NT2/D1 (cell line): Measurements from ENCODE around the gene ARHGEF16.

Source experiments
- DNase-seq: peaks from one replicate; pipeline ENCODE4 v3.0.0-alpha.2; 2011; ENCODE audit warnings: low read depth, low spot score
- H3K27me3 ChIP-seq: 2 replicates; pipeline ENCODE4 v1.6.0; 2011; ENCODE audit warnings: mild to moderate bottlenecking; ENCODE audit not compliant: insufficient read length, insufficient read depth
- H3K36me3 ChIP-seq: 2 replicates; pipeline ENCODE4 v1.6.1; 2011; ENCODE audit warnings: mild to moderate bottlenecking, low read length, mixed read lengths; ENCODE audit not compliant: insufficient read depth, insufficient read length
- H3K4me1 ChIP-seq: 2 replicates; pipeline ENCODE4 v1.5.1; 2011; ENCODE audit not compliant: insufficient read depth, insufficient read length
- H3K4me3 ChIP-seq: 2 replicates; pipeline ENCODE4 v1.5.1; 2011; ENCODE audit warnings: low read depth; ENCODE audit not compliant: insufficient read length
- H3K9ac ChIP-seq: 2 replicates; pipeline ENCODE4 v1.6.0; 2011; ENCODE audit warnings: low read depth; ENCODE audit not compliant: insufficient read length
- H3K9me3 ChIP-seq: 2 replicates; pipeline ENCODE4 v1.5.1; 2011; ENCODE audit warnings: mild to moderate bottlenecking, low read length; ENCODE audit not compliant: insufficient read depth
- SUZ12 ChIP-seq: IDR thresholded peaks from 2 replicates; pipeline ENCODE4 v1.6.1; 2011; ENCODE audit not compliant: insufficient read length, insufficient read depth; ENCODE audit errors: extremely low read depth
- YY1 ChIP-seq: IDR thresholded peaks from 2 replicates; pipeline ENCODE4 v1.6.1; 2011; ENCODE audit not compliant: insufficient read length, insufficient read depth
- ZNF274 ChIP-seq: IDR thresholded peaks from 2 replicates; pipeline ENCODE4 v1.6.1; 2011; ENCODE audit warnings: mild to moderate bottlenecking, low read depth, low read length

Gene ARHGEF16

GRCh38 chr1:3509721-3510120 lies 55.3 kb downstream of the ARHGEF16 start:
- Histone ChIP-seq H3K36me3 (peaks cover 3% of the 10 kb centered on the region), H3K9me3 (no peaks in the 10 kb centered on the region), H3K9ac (no peak overlapping the region), H3K4me3 (no peak overlapping the region), H3K27me3 (no peaks in the 10 kb centered on the region), H3K4me1 (no peaks in the 10 kb centered on the region)
- TF ChIP-seq ZNF274 (no peak), SUZ12 (no peak), YY1 (no peak)
- no peak for DNase-seq

GRCh38 chr1:3510136-3510955 lies 55.9 kb downstream of the ARHGEF16 start:
- Histone ChIP-seq H3K4me3 (no peak overlapping the region), H3K27me3 (no peaks in the 10 kb centered on the region), H3K9ac (no peak overlapping the region), H3K4me1 (no peaks in the 10 kb centered on the region), H3K9me3 (no peaks in the 10 kb centered on the region), H3K36me3 (peaks cover 3% of the 10 kb centered on the region)
- TF ChIP-seq SUZ12 (no peak), ZNF274 (no peak), YY1 (no peak)
- no peak for DNase-seq

- peaks cover 3% of the 10 kb centered on the region for H3K36me3 ChIP-seq
- no peak for DNase-seq
Measured at GRCh38 chr1:3510956-3511250, 56.4 kb downstream of the ARHGEF16 start.

GRCh38 chr1:3511306-3511705 lies 56.8 kb downstream of the ARHGEF16 start:
- no peaks in the 10 kb centered on the region for H3K27me3 ChIP-seq

More at GRCh38 chr1:3510956-3511250, 56.4 kb downstream of the ARHGEF16 start:
- H3K9ac ChIP-seq = no peak overlapping the region
- TF ChIP-seq SUZ12 (no peak), ZNF274 (no peak), YY1 (no peak)
- H3K9me3 ChIP-seq = no peaks in the 10 kb centered on the region
- no peak overlapping the region for H3K4me3 ChIP-seq
- no peaks in the 10 kb centered on the region for H3K27me3 ChIP-seq
- H3K4me1 ChIP-seq = no peaks in the 10 kb centered on the region

GRCh38 chr1:3511856-3512255 lies 57.4 kb downstream of the ARHGEF16 start:
- Histone ChIP-seq H3K36me3 (no peaks in the 10 kb centered on the region), H3K9me3 (no peaks in the 10 kb centered on the region), H3K9ac (no peak overlapping the region), H3K4me1 (no peaks in the 10 kb centered on the region), H3K27me3 (no peaks in the 10 kb centered on the region), H3K4me3 (no peak overlapping the region)
- DNase-seq = no peak
- TF ChIP-seq SUZ12 (no peak), ZNF274 (no peak), YY1 (no peak)

More at GRCh38 chr1:3511306-3511705, 56.8 kb downstream of the ARHGEF16 start:
- DNase-seq = no peak
- H3K9me3 ChIP-seq = no peaks in the 10 kb centered on the region
- H3K36me3 ChIP-seq = peaks cover 3% of the 10 kb centered on the region
- H3K4me3 ChIP-seq = no peak overlapping the region
- TF ChIP-seq ZNF274 (no peak), SUZ12 (no peak), YY1 (no peak)
- H3K9ac ChIP-seq = no peak overlapping the region
- no peaks in the 10 kb centered on the region for H3K4me1 ChIP-seq

GRCh38 chr1:3514404-3514803 lies 59.9 kb downstream of the ARHGEF16 start:
- DNase-seq = no peak
- Histone ChIP-seq H3K9me3 (peaks cover 7% of the 10 kb centered on the region; the same call in 1 of the 2 replicates), H3K9ac (no peak overlapping the region), H3K4me3 (no peak overlapping the region), H3K4me1 (no peaks in the 10 kb centered on the region), H3K36me3 (no peaks in the 10 kb centered on the region), H3K27me3 (no peaks in the 10 kb centered on the region)
- TF ChIP-seq YY1 = no peak
- no peak for TF ChIP-seq SUZ12
- TF ChIP-seq ZNF274 = no peak

GRCh38 chr1:3515272-3515671 lies 60.8 kb downstream of the ARHGEF16 start:
- H3K4me1 ChIP-seq = no peaks in the 10 kb centered on the region
- TF ChIP-seq ZNF274 (no peak), SUZ12 (no peak), YY1 (no peak)
- no peaks in the 10 kb centered on the region for H3K27me3 ChIP-seq
- H3K36me3 ChIP-seq = peaks cover 3% of the 10 kb centered on the region
- H3K9me3 ChIP-seq = peaks cover 7% of the 10 kb centered on the region; the same call in 1 of the 2 replicates
- no peak overlapping the region for H3K9ac ChIP-seq
- no peak overlapping the region for H3K4me3 ChIP-seq
- no peak for DNase-seq
